ENCODE data around the gene DVL1.
"Not testable (repeated sequence)": the region's sequence is repeated elsewhere in the genome, so short reads cannot be mapped to it uniquely, and the experiment has no call there.

Gene DVL1

GRCh38 chr1:1371746-1372711, 22.8 kb upstream of the DVL1 start:
- H3K9ac ChIP-seq (ENCODE audit: low read depth, low read length): no peak overlapping the region
- H3K36me3 ChIP-seq (ENCODE audit: insufficient read depth, low read length): peaks cover 18% of the 10 kb centered on the region
- peaks cover 28% of the 10 kb centered on the region for H3K4me1 ChIP-seq (ENCODE audit: control insufficient read depth, insufficient read depth, low read length)
- peak overlapping the region; percentile 35 for H3K4me3 ChIP-seq (ENCODE audit: low read length)
- H3K9me3 ChIP-seq (replicated peaks; ENCODE audit: low read length): no peaks in the 10 kb centered on the region
- no peaks in the 10 kb centered on the region for H3K27me3 ChIP-seq (ENCODE audit: control insufficient read depth, insufficient read depth, low read length)
- H3K4me2 ChIP-seq (ENCODE audit: low read length): peak overlapping the region; percentile 64

GRCh38 chr1:1371364-1371745, 22.1 kb upstream of the DVL1 start:
- H3K27me3 ChIP-seq (ENCODE audit: control insufficient read depth, insufficient read depth, low read length): no peaks in the 10 kb centered on the region
- H3K36me3 ChIP-seq (ENCODE audit: insufficient read depth, low read length): peaks cover 14% of the 10 kb centered on the region
- no peak overlapping the region for H3K4me3 ChIP-seq (ENCODE audit: low read length)
- peaks cover 28% of the 10 kb centered on the region for H3K4me1 ChIP-seq (ENCODE audit: control insufficient read depth, insufficient read depth, low read length)
- no peak overlapping the region for H3K9ac ChIP-seq (ENCODE audit: low read depth, low read length)
- H3K9me3 ChIP-seq (replicated peaks; ENCODE audit: low read length): no peaks in the 10 kb centered on the region
- H3K4me2 ChIP-seq (ENCODE audit: low read length): peak overlapping the region; percentile 64

GRCh38 chr1:1370771-1371300, 21.6 kb upstream of the DVL1 start:
- H3K4me3 ChIP-seq (ENCODE audit: low read length): no peak overlapping the region
- H3K27me3 ChIP-seq (ENCODE audit: control insufficient read depth, insufficient read depth, low read length): no peaks in the 10 kb centered on the region
- H3K4me2 ChIP-seq (ENCODE audit: low read length): no peak overlapping the region
- peaks cover 24% of the 10 kb centered on the region for H3K4me1 ChIP-seq (ENCODE audit: control insufficient read depth, insufficient read depth, low read length)
- H3K36me3 ChIP-seq (ENCODE audit: insufficient read depth, low read length): peaks cover 10% of the 10 kb centered on the region
- no peaks in the 10 kb centered on the region for H3K9me3 ChIP-seq (replicated peaks; ENCODE audit: low read length)
- no peak overlapping the region for H3K9ac ChIP-seq (ENCODE audit: low read depth, low read length)

GRCh38 chr1:1370094-1370493, 20.9 kb upstream of the DVL1 start:
- H3K4me3 ChIP-seq (ENCODE audit: low read length); H3K9me3 ChIP-seq (replicated peaks; ENCODE audit: low read length); H3K4me2 ChIP-seq (ENCODE audit: low read length); H3K36me3 ChIP-seq (ENCODE audit: insufficient read depth, low read length); H3K27me3 ChIP-seq (ENCODE audit: control insufficient read depth, insufficient read depth, low read length); H3K9ac ChIP-seq (ENCODE audit: low read depth, low read length): not testable (repeated sequence)
- peaks cover 24% of the 10 kb centered on the region for H3K4me1 ChIP-seq (ENCODE audit: control insufficient read depth, insufficient read depth, low read length)

GRCh38 chr1:1367315-1367714, 18.1 kb upstream of the DVL1 start:
- Histone ChIP-seq H3K4me2 (ENCODE audit: low read length) (no peak overlapping the region), H3K36me3 (ENCODE audit: insufficient read depth, low read length) (no peaks in the 10 kb centered on the region), H3K4me3 (ENCODE audit: low read length) (no peak overlapping the region), H3K9me3 (replicated peaks; ENCODE audit: low read length) (no peaks in the 10 kb centered on the region), H3K27me3 (ENCODE audit: control insufficient read depth, insufficient read depth, low read length) (no peaks in the 10 kb centered on the region), H3K9ac (ENCODE audit: low read depth, low read length) (no peak overlapping the region), H3K4me1 (ENCODE audit: control insufficient read depth, insufficient read depth, low read length) (peaks cover 13% of the 10 kb centered on the region)

GRCh38 chr1:1366699-1367066, 17.5 kb upstream of the DVL1 start:
- Histone ChIP-seq H3K36me3 (ENCODE audit: insufficient read depth, low read length) (no peaks in the 10 kb centered on the region), H3K4me2 (ENCODE audit: low read length) (no peak overlapping the region), H3K9ac (ENCODE audit: low read depth, low read length) (no peak overlapping the region), H3K9me3 (replicated peaks; ENCODE audit: low read length) (no peaks in the 10 kb centered on the region), H3K4me1 (ENCODE audit: control insufficient read depth, insufficient read depth, low read length) (peaks cover 13% of the 10 kb centered on the region), H3K4me3 (ENCODE audit: low read length) (no peak overlapping the region), H3K27me3 (ENCODE audit: control insufficient read depth, insufficient read depth, low read length) (no peaks in the 10 kb centered on the region)

- Histone ChIP-seq H3K4me2 (ENCODE audit: low read length) (no peak overlapping the region), H3K4me3 (ENCODE audit: low read length) (no peak overlapping the region), H3K9me3 (replicated peaks; ENCODE audit: low read length) (no peaks in the 10 kb centered on the region), H3K27me3 (ENCODE audit: control insufficient read depth, insufficient read depth, low read length) (no peaks in the 10 kb centered on the region), H3K36me3 (ENCODE audit: insufficient read depth, low read length) (no peaks in the 10 kb centered on the region), H3K9ac (ENCODE audit: low read depth, low read length) (no peak overlapping the region), H3K4me1 (ENCODE audit: control insufficient read depth, insufficient read depth, low read length) (peaks cover 13% of the 10 kb centered on the region)
Observed at GRCh38 chr1:1365875-1366698, 16.9 kb upstream of the DVL1 start.

GRCh38 chr1:1364266-1364665, 15.0 kb upstream of the DVL1 start:
- Histone ChIP-seq H3K4me2 (ENCODE audit: low read length) (no peak overlapping the region), H3K4me3 (ENCODE audit: low read length) (no peak overlapping the region), H3K9me3 (replicated peaks; ENCODE audit: low read length) (no peaks in the 10 kb centered on the region), H3K27me3 (ENCODE audit: control insufficient read depth, insufficient read depth, low read length) (no peaks in the 10 kb centered on the region), H3K9ac (ENCODE audit: low read depth, low read length) (no peak overlapping the region), H3K4me1 (ENCODE audit: control insufficient read depth, insufficient read depth, low read length) (peaks cover 32% of the 10 kb centered on the region), H3K36me3 (ENCODE audit: insufficient read depth, low read length) (no peaks in the 10 kb centered on the region)

GRCh38 chr1:1361982-1362423, 12.8 kb upstream of the DVL1 start:
- Histone ChIP-seq H3K36me3 (ENCODE audit: insufficient read depth, low read length) (no peaks in the 10 kb centered on the region), H3K4me2 (ENCODE audit: low read length) (peak overlapping the region; percentile 79), H3K4me1 (ENCODE audit: control insufficient read depth, insufficient read depth, low read length) (peaks cover 40% of the 10 kb centered on the region), H3K9ac (ENCODE audit: low read depth, low read length) (peak overlapping the region; percentile 86), H3K4me3 (ENCODE audit: low read length) (peak overlapping the region; percentile 56), H3K9me3 (replicated peaks; ENCODE audit: low read length) (no peaks in the 10 kb centered on the region), H3K27me3 (ENCODE audit: control insufficient read depth, insufficient read depth, low read length) (no peaks in the 10 kb centered on the region)

GRCh38 chr1:1361233-1361981, 12.2 kb upstream of the DVL1 start:
- Histone ChIP-seq H3K27me3 (ENCODE audit: control insufficient read depth, insufficient read depth, low read length) (no peaks in the 10 kb centered on the region), H3K4me1 (ENCODE audit: control insufficient read depth, insufficient read depth, low read length) (peaks cover 40% of the 10 kb centered on the region), H3K36me3 (ENCODE audit: insufficient read depth, low read length) (peaks cover 3% of the 10 kb centered on the region), H3K4me3 (ENCODE audit: low read length) (peak overlapping the region; percentile 56), H3K4me2 (ENCODE audit: low read length) (peak overlapping the region; percentile 79), H3K9me3 (replicated peaks; ENCODE audit: low read length) (no peaks in the 10 kb centered on the region), H3K9ac (ENCODE audit: low read depth, low read length) (peak overlapping the region; percentile 86)
